ENCODE measurements around the gene PBRM1. TPM values are rescaled to one million over a fixed set of nuclear protein-coding genes. Genes with fewer than 3 reads are reported as not detected.

The PBRM1 gene
- total and polyA plus RNA-seq, 2 of the 8 experiments (the other 6 are each of a cell fraction or from before 2014, with no cell fraction given), result 19.3 to 65.8 TPM

DNA sequence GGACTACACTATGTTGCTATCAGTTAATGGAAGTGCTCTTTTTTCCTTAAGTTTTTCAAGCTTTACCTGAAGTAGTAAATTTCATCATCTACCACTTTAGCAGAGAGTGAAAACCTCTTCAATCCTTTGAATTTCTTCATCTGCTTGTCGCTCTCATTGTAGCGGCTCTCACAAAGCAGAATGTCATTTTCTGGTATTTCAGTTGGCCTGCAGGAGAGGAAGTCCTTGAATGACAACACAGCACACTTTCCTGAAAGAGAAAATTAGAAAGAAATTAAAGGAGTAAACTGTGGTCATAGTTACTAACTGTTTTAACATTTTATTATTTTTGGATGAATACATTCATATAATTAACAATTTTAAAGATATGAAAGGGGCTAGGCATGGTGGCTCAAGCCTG, 121.7 kb downstream of the PBRM1 start:
- POLR2A ChIA-PET (ENCODE audit: partially characterized antibody), result interaction anchor here (0.6 kb wide), 1 partner anchor 16 kb away, joined by 3 read pairs; no protein-coding TSS in a partner anchor
- no peak overlapping the region for H3K27ac ChIP-seq (ENCODE audit: low read depth, low read length)
- H3K4ac ChIP-seq (replicated peaks; ENCODE audit: insufficient read length, low read depth, low read length), result no peak overlapping the region
- FAIRE-seq (no peak), DNase-seq (ENCODE audit: low read depth in 1 of 2, low spot score in 2 of 2) (no peak)
- H3K79me1 ChIP-seq (ENCODE audit: low read depth, low read length), result no peaks in the 10 kb centered on the region
- CTCF ChIA-PET (ENCODE audit: partially characterized antibody), result interaction anchor here (1.4 kb wide), 1 partner anchor 13 kb away, joined by 4 read pairs; no protein-coding TSS in a partner anchor
- no peak for TF ChIP-seq GABPA (IDR thresholded peaks at IDR 0.05; ENCODE audit: borderline replicate concordance, insufficient read depth, low read length)
- TF ChIP-seq HDAC2 (IDR thresholded peaks at IDR 0.05; ENCODE audit: borderline replicate concordance in 1 of 2, low read depth in 2 of 2, low read length in 2 of 2), result no peak
- TF ChIP-seq RBBP5 (IDR thresholded peaks at IDR 0.05; ENCODE audit: borderline replicate concordance, low read depth, low read length), result no peak
- TF ChIP-seq BACH1 (IDR thresholded peaks at IDR 0.05; ENCODE audit: low read length), result no peak
- TF ChIP-seq CHD1 (IDR thresholded peaks at IDR 0.05; ENCODE audit: low read depth, low read length), result no peak
- no peak for TF ChIP-seq CBX8 (IDR thresholded peaks at IDR 0.05; ENCODE audit: borderline replicate concordance, low read depth, low read length)
- TF ChIP-seq KDM5A (IDR thresholded peaks at IDR 0.05; ENCODE audit: low read length), result no peak
- TF ChIP-seq KDM1A (IDR thresholded peaks at IDR 0.05; ENCODE audit: borderline replicate concordance, low read length), result no peak
- no peak for TF ChIP-seq MAFK (IDR thresholded peaks at IDR 0.05; ENCODE audit: low read depth, low read length)
- TF ChIP-seq POLR2AphosphoS5 (IDR thresholded peaks at IDR 0.05; ENCODE audit: low read depth, low read length), result no peak
- TF ChIP-seq TBP (IDR thresholded peaks at IDR 0.05; ENCODE audit: low read depth, low read length), result no peak
- no peaks in the 10 kb centered on the region for H3K9me3 ChIP-seq (ENCODE audit: insufficient read depth in 2 of 2, low read depth in 1 of 2, low read length in 1 of 2)
- no peak overlapping the region for H3K9ac ChIP-seq (replicated peaks in 1 of 4; ENCODE audit: extremely low read depth in 1 of 4, low read depth in 3 of 4, low read length in 3 of 4)
- H3K79me2 ChIP-seq (ENCODE audit: control insufficient read depth in 1 of 2, insufficient read depth in 2 of 2, low read length in 2 of 2), result no peaks in the 10 kb centered on the region
- no peaks in the 10 kb centered on the region for H3K23me2 ChIP-seq (ENCODE audit: low read depth, low read length)
- H2AK5ac ChIP-seq (ENCODE audit: low read depth, low read length), result no peak overlapping the region
- H4K91ac ChIP-seq (replicated peaks; ENCODE audit: insufficient read length, low read length), result no peak overlapping the region
- H3K4me2 ChIP-seq (ENCODE audit: insufficient read depth in 1 of 2, low read depth in 2 of 2, low read length in 2 of 2), result no peak overlapping the region
- no peak overlapping the region for H3K18ac ChIP-seq (ENCODE audit: extremely low read depth, low read length)
- no peak overlapping the region for H2BK20ac ChIP-seq (ENCODE audit: low read length)
- H2BK120ac ChIP-seq (replicated peaks; ENCODE audit: low read depth, low read length), result no peak overlapping the region
- no peak overlapping the region for H2AFZ ChIP-seq (ENCODE audit: low read length)
- no peak overlapping the region for H2BK12ac ChIP-seq (ENCODE audit: low read depth, low read length)
- WGBS, 2 experiments (ENCODE audit: extremely low coverage in 1 of 2, insufficient coverage in 1 of 2, insufficient read length in 1 of 2, insufficient replicate concordance in 2 of 2, low coverage in 1 of 2, low lambda C conversion rate in 2 of 2, missing lambda C conversion rate in 1 of 2), result 97% methylated on average over 2 of the region's 2 CpGs; no CpG with 5 or more reads in 1 of the 2 experiments
- H3K36me3 ChIP-seq (ENCODE audit: control insufficient read depth in 2 of 4, insufficient read depth in 4 of 4, low read length in 3 of 4), result peaks cover 6 to 30% (median 21%) of the 10 kb centered on the region in 4 experiments
- H3K4me1 ChIP-seq (replicated peaks in 1 of 4; ENCODE audit: control insufficient read depth in 3 of 4, insufficient read depth in 4 of 4, low read length in 3 of 4), result no peaks in the 10 kb centered on the region
- no peak overlapping the region for H2BK5ac ChIP-seq (ENCODE audit: low read depth, low read length)
- no peak overlapping the region for H3K4me3 ChIP-seq (ENCODE audit: extremely low read depth in 1 of 4, insufficient read depth in 2 of 4, low read depth in 3 of 4, low read length in 4 of 4)
- no peak overlapping the region for H4K8ac ChIP-seq (ENCODE audit: extremely low read depth, insufficient read depth, low read length)
- H4K5ac ChIP-seq (ENCODE audit: insufficient read length, low read depth, low read length), result no peak overlapping the region
- no peak overlapping the region for H3K23ac ChIP-seq (ENCODE audit: insufficient read length)
- H4K20me1 ChIP-seq (replicated peaks in 1 of 2; ENCODE audit: control insufficient read depth in 1 of 2, insufficient read depth in 2 of 2, low read length in 2 of 2), result peaks cover 0 to 2% of the 10 kb centered on the region in 2 experiments
- no peaks in the 10 kb centered on the region for H3K27me3 ChIP-seq (replicated peaks in 1 of 4; ENCODE audit: control insufficient read depth in 3 of 4, extremely low read depth in 1 of 4, insufficient read depth in 3 of 4, low read length in 3 of 4)
- H3K56ac ChIP-seq (replicated peaks; ENCODE audit: insufficient read length, low read depth, low read length), result no peak overlapping the region
- H3K14ac ChIP-seq (ENCODE audit: insufficient read length), result no peak overlapping the region
- no peak overlapping the region for H2BK15ac ChIP-seq (ENCODE audit: low read length)

Measured in H1 (cell line).